ENCODE results near the gene MADCAM1.

The MADCAM1 gene

DNA sequence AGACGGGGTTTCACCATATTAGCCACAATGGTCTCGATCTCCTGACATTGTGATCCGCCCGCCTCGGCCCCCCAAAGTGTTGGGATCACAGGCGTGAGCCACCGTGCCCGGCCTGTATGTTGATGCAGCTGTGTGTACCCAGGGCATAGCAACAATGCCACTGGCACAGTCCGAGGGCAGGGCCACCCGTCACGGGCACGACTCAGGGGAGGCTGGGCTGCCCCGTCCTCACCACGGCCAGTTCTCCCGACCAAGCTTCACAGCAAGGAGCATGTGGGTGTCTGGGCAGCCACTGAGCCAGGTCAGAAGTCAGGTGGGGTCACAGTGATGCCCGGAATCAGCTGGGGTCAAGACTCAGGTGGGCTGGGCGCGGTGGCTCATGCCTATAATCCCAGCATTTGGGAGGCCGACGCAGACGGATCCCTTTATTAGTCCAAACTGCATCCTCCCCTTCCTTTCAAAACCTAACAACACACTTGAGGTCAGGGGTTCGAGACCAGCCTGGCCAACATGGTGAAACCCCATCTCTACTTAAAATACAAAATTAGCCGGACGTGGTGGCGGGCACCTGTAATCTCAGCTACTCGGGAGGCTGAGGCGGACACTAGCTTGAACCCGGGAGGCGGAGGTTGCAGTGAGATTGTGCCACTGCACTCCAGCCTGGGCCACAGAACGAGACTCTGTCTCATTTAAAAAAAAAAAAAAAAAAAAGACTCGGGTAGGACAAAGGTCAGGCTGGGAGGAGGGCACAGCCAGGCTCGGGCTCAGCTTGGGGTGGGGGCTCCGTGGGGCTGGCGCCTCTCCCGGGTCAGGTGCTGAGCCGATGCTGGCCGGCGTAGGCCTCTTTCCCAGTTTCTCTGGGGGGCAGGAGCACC lies 34.1 kb downstream of the MADCAM1 start:
- TF ChIP-seq TAF1 (IDR thresholded peaks at IDR 0.05; ENCODE audit: borderline replicate concordance, insufficient read depth, low read length): no peak

DNA sequence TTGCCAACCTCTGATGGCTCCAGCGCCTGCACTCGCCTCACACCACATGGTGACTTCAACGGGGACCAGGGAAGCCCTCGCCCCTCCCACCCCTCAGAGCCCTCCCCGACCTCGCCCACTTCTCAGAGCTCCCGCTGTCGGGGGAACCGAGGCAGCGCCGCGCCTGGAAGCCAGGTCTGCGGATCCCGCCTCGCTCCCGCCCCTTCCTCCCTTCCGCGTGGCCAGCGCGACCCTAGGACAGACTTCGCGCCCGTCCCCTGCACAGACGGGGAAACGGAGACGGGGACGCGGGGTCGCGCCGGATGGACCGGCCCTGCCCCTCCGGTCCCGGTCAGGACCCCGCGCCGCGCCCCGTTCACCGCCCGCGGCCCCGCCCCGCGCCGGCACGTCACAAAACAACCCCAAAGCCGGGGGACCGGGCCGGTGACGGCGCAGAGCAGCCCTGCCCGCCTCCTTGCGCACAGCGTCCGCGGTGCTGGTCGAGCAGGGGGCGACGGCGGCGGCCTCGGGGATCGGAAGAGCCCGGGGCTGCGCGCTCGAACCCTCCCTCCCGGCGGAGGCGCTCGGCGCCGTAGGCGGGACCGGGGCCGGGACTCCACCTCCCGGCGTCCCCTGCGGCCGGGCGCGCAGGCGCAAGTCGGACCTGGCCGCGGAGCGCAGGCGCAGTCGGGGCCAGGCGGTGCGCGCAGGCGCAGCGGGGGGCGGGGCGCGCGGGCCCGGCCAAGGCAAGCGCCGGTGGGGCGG lies 34.9 kb downstream of the MADCAM1 start:
- TF ChIP-seq SIN3A (IDR thresholded peaks at IDR 0.05; ENCODE audit: borderline replicate concordance, insufficient read depth, low read length) (peak; percentile 79; the same call in 1 of the 2 replicates), TAF1 (IDR thresholded peaks at IDR 0.05; ENCODE audit: borderline replicate concordance, insufficient read depth, low read length) (peak; percentile 60; the same call in 1 of the 2 replicates), POLR2AphosphoS5 (IDR thresholded peaks at IDR 0.05; ENCODE audit: low read depth, low read length) (no peak; the same call in 1 of the 2 replicates), FOXP2 (optimal IDR thresholded peaks at IDR 0.05; ENCODE audit: borderline replicate concordance, extremely low read depth, extremely low read length, insufficient read depth) (no peak)
- TF ChIP-seq, protein P1, sequence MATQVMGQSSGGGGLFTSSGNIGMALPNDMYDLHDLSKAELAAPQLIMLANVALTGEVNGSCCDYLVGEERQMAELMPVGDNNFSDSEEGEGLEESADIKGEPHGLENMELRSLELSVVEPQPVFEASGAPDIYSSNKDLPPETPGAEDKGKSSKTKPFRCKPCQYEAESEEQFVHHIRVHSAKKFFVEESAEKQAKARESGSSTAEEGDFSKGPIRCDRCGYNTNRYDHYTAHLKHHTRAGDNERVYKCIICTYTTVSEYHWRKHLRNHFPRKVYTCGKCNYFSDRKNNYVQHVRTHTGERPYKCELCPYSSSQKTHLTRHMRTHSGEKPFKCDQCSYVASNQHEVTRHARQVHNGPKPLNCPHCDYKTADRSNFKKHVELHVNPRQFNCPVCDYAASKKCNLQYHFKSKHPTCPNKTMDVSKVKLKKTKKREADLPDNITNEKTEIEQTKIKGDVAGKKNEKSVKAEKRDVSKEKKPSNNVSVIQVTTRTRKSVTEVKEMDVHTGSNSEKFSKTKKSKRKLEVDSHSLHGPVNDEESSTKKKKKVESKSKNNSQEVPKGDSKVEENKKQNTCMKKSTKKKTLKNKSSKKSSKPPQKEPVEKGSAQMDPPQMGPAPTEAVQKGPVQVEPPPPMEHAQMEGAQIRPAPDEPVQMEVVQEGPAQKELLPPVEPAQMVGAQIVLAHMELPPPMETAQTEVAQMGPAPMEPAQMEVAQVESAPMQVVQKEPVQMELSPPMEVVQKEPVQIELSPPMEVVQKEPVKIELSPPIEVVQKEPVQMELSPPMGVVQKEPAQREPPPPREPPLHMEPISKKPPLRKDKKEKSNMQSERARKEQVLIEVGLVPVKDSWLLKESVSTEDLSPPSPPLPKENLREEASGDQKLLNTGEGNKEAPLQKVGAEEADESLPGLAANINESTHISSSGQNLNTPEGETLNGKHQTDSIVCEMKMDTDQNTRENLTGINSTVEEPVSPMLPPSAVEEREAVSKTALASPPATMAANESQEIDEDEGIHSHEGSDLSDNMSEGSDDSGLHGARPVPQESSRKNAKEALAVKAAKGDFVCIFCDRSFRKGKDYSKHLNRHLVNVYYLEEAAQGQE (IDR thresholded peaks at IDR 0.05; ENCODE audit: insufficient read depth in 1 of 2, low read depth in 2 of 2, low read length in 2 of 2): no peak

DNA sequence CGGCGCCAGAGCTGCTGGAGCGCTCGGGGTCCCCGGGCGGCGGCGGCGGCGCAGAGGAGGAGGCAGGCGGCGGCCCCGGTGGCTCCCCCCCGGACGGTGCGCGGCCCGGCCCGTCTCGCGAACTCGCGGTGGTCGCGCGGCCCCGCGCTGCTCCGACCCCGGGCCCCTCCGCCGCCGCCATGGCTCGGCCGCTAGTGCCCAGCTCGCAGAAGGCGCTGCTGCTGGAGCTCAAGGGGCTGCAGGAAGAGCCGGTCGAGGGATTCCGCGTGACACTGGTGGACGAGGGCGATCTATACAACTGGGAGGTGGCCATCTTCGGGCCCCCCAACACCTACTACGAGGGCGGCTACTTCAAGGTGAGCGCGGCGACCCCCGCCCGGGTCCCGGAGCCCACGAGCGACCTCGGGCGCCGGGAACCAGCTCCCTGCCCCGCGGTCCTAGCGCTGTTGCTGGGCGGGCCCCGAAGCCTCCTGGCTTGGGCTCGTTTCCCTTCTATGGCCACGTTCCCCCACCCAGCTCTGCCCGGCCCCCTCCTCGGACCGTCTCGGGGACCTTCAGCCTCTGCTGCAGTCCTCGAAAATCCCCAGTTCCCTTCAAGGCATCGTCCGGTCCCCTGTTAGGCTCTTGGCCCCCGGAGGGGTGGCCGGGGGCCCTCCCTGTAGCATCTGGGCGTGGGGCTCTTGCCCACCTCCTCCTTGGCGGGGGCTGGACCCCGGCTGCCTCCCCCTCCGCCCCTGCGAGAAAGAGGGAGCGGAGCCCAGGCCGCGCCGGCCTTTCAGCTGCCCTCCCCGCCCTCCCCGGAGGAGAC lies 35.7 kb downstream of the MADCAM1 start, which contains the start of gene CDC34:
CDC34 (plus strand) TSS at position 8 of the 808 bp plus-strand sequence; CDS start at position 180, 172 bp downstream.
- TF ChIP-seq TAF1 (IDR thresholded peaks at IDR 0.05; ENCODE audit: borderline replicate concordance, insufficient read depth, low read length) (no peak), POLR2AphosphoS5 (IDR thresholded peaks at IDR 0.05; ENCODE audit: low read depth, low read length) (0 out of 2 replicates have a peak, but pooled peaks have one; percentile 2)
- TF ChIP-seq, protein P1 (IDR thresholded peaks at IDR 0.05; ENCODE audit: insufficient read depth in 1 of 2, low read depth in 2 of 2, low read length in 2 of 2): 0 out of 4 replicates have a peak, but pooled peaks of 1 of the 2 experiments have one; percentile 11

DNA sequence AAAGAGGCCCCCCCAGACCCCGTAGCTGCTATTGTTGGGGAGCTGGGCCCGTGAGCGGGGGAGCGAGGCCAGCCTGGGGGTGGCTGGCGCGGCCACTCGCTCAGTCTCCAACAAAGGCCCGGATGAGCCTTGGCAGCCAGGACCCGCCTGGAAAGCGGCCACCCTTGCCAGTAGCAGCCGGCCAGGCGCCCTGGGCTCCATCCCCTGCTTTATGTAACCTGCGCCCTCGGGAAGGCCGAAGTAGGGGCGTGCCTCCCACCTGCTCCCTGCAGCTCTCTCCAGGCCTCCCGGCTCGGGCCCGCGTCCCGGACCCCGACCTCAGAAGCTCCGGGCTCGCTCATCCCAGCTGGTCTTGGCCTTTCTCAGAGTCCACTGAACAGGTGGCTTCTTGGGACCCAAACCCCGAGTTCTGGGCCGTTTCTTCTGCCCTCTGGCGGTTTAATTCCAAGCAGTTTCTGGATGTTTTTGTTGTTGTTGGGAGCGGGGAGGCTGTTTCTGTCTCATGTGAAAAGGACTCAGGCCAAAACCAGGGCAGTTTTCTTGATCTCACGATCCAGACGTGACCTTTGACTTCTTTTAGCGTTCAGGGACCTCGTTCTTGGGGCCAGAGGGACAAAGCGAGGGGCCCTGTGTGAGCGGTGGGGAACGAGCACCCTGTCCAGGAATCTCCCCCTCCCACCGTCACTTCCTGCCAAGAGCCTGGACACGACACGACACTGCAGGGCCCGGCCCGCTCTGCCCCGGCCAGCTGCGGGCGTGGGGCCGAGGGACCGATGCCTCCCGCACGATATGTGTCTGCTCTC lies 36.5 kb downstream of the MADCAM1 start:
- peak; percentile 68; the same call in 1 of the 2 replicates for TF ChIP-seq SIN3A (IDR thresholded peaks at IDR 0.05; ENCODE audit: borderline replicate concordance, insufficient read depth, low read length)
- TF ChIP-seq FOXP2 (optimal IDR thresholded peaks at IDR 0.05; ENCODE audit: borderline replicate concordance, extremely low read depth, extremely low read length, insufficient read depth): peak; percentile 28
- TF ChIP-seq, protein P1 (IDR thresholded peaks at IDR 0.05; ENCODE audit: insufficient read depth in 1 of 2, low read depth in 2 of 2, low read length in 2 of 2): no peak

Measured in PFSK-1 (cell line).